Measurements from ENCODE around the gene BAZ2A.
"Not testable (repeated sequence)": the region's sequence is repeated elsewhere in the genome, so short reads cannot be mapped to it uniquely, and the experiment has no call there.

The BAZ2A gene

GRCh38 chr12:56581418-56582145, 48.5 kb downstream of the BAZ2A start:
- H3K4me3 ChIP-seq: no peak overlapping the region
- TF ChIP-seq CTCF (IDR thresholded peaks at IDR 0.05): no peak
- no peak for DNase-seq (ENCODE audit: low spot score)
- no peak overlapping the region for H3K27ac ChIP-seq

- Histone ChIP-seq H3K27ac (no peak overlapping the region), H3K4me3 (no peak overlapping the region)
- TF ChIP-seq CTCF (IDR thresholded peaks at IDR 0.05): no peak
- no peak for DNase-seq (ENCODE audit: low spot score)
These were observed 51.1 kb downstream of the BAZ2A start for GRCh38 chr12:56578983-56579546.

- H3K27ac ChIP-seq; H3K4me3 ChIP-seq; DNase-seq (ENCODE audit: low spot score): not testable (repeated sequence)
These were observed 52.9 kb downstream of the BAZ2A start for GRCh38 chr12:56577248-56577647.

- no peak overlapping the region for H3K27ac ChIP-seq
- H3K4me3 ChIP-seq: no peak overlapping the region
- TF ChIP-seq CTCF (IDR thresholded peaks at IDR 0.05): no peak
- no peak for DNase-seq (ENCODE audit: low spot score)
These were observed 55.9 kb downstream of the BAZ2A start for GRCh38 chr12:56574210-56574609.

- Histone ChIP-seq H3K27ac (no peak overlapping the region), H3K4me3 (no peak overlapping the region)
- no peak for DNase-seq (ENCODE audit: low spot score)
- no peak for TF ChIP-seq CTCF (IDR thresholded peaks at IDR 0.05)
These were observed 57.8 kb downstream of the BAZ2A start for GRCh38 chr12:56572288-56572687.

- peak overlapping the region in 1 of 2 donors; percentile 67 for H3K27ac ChIP-seq
These were observed 59.0 kb downstream of the BAZ2A start for GRCh38 chr12:56571121-56571520.

GRCh38 chr12:56568146-56568545, 62.0 kb downstream of the BAZ2A start:
- Histone ChIP-seq H3K27ac (no peak overlapping the region), H3K4me3 (no peak overlapping the region)
- TF ChIP-seq CTCF (IDR thresholded peaks at IDR 0.05): no peak
- DNase-seq (ENCODE audit: low spot score): no peak

More at GRCh38 chr12:56571121-56571520, 59.0 kb downstream of the BAZ2A start:
- no peak overlapping the region for H3K4me3 ChIP-seq
- TF ChIP-seq CTCF (IDR thresholded peaks at IDR 0.05): no peak
- no peak for DNase-seq (ENCODE audit: low spot score)
